Cardiac muscle cell (in vitro differentiated cells and primary cell): Measurements from ENCODE around the gene SND1. TPM values are rescaled to one million over a fixed set of nuclear protein-coding genes. Genes with fewer than 3 reads are reported as not detected.
A peak's percentile ranks its signal among the peaks of the same experiment; 100 is the strongest.

ENCODE experiments used
- DNase-seq, 2 donors: peaks; one replicate each; pipeline versions ENCODE4 v3.0.0 to v3.0.0-alpha.2; 2010 to 2017; ENCODE audit warnings: low read depth in 1 of 2, low spot score in 1 of 2
- H3K27ac ChIP-seq: fragments of 200-600 bp; sonication (generic); 2 replicates; pipeline ENCODE4 v1.5.1; 2016
- H3K27me3 ChIP-seq: fragments of 200-600 bp; sonication (generic); 2 replicates; pipeline ENCODE4 v1.6.0; 2016; ENCODE audit warnings: control low read depth
- H3K36me3 ChIP-seq: fragments of 200-600 bp; sonication (generic); 2 replicates; pipeline ENCODE4 v1.5.1; 2016; ENCODE audit warnings: control low read depth
- H3K4me1 ChIP-seq: fragments of 200-600 bp; sonication (generic); 2 replicates; pipeline ENCODE4 v1.8.1; 2017; ENCODE audit warnings: low read depth, mild to moderate bottlenecking, mixed run types
- H3K4me3 ChIP-seq: fragments of 200-600 bp; sonication (generic); 2 replicates; pipeline ENCODE4 v1.5.1; 2016; ENCODE audit warnings: mild to moderate bottlenecking
- H3K9me3 ChIP-seq: fragments of 200-600 bp; sonication (generic); 2 replicates; pipeline ENCODE4 v1.5.1; 2017; ENCODE audit warnings: low read depth, mild to moderate bottlenecking, control low read depth
- polyA plus RNA-seq: library from polyadenylated mRNA; unstranded; fragments of >200 nt; fragmentation: Nextera tagmentation; extraction: Ambion mirVana; gene quantifications from 2 replicates; pipeline ENCODE4 v1.2.1, GENCODE V29; 2016
- total RNA-seq: library from RNA; depleted of rRNA; stranded (reverse); fragments of >200 nt; gene quantifications from 2 replicates; pipeline ENCODE4 v1.2.3, GENCODE V29; 2016
- TF ChIP-seq, protein P1 (sequence below): IDR thresholded peaks from 2 replicates; pipeline ENCODE4 v1.5.1; 2012; ENCODE audit warnings: low read depth, mild to moderate bottlenecking, low read length

Gene SND1
- total and polyA plus RNA-seq, 2 experiments from 2014 or later: 114 to 172 TPM

DNA sequence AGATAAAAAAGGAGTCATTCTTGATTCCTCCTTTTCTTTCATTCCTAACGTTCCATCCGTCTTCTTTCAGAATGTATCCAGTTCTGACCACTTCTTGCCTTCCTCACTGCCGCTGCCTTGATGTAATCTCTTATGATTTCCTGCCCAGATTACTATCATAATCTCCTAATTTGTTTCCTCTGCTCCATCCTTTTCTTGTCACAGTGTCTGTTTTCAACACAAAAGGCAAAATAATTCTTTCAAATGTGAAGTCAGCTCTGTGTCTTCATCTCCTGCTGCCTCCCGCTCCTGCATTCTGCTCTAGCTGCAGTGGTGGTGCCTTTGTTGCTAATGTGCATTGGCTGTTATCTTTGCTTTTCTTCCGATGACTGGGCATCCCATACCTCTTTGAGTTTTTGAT lies 150.9 kb downstream of the SND1 start:
- no peaks in the 10 kb centered on the region for H3K27me3 ChIP-seq
- no peaks in the 10 kb centered on the region for H3K9me3 ChIP-seq
- TF ChIP-seq, protein P1, sequence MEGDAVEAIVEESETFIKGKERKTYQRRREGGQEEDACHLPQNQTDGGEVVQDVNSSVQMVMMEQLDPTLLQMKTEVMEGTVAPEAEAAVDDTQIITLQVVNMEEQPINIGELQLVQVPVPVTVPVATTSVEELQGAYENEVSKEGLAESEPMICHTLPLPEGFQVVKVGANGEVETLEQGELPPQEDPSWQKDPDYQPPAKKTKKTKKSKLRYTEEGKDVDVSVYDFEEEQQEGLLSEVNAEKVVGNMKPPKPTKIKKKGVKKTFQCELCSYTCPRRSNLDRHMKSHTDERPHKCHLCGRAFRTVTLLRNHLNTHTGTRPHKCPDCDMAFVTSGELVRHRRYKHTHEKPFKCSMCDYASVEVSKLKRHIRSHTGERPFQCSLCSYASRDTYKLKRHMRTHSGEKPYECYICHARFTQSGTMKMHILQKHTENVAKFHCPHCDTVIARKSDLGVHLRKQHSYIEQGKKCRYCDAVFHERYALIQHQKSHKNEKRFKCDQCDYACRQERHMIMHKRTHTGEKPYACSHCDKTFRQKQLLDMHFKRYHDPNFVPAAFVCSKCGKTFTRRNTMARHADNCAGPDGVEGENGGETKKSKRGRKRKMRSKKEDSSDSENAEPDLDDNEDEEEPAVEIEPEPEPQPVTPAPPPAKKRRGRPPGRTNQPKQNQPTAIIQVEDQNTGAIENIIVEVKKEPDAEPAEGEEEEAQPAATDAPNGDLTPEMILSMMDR: no peak
- no peak overlapping the region for H3K4me3 ChIP-seq
- no peaks in the 10 kb centered on the region for H3K36me3 ChIP-seq
- no peak for DNase-seq
- peaks cover 46% of the 10 kb centered on the region for H3K4me1 ChIP-seq
- H3K27ac ChIP-seq: no peak overlapping the region

DNA sequence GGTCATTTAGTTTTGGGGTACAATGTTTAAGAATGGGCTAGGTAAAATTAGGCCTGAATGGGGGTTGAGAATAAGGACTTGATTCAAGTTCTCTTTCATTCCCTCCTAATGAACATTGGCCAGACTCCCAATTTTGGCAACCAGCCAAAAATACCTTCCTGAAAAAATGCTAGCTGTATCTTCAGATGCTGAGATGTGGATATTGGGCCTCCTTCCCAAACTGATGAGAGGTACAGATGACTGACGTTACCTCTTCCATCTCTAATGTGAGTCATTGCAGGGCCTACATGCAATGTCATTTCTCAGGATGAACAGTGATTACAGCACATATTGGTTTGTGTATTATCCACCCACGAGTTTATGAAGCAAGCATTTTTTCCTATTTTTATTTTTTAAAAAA lies 151.6 kb downstream of the SND1 start:
- no peaks in the 10 kb centered on the region for H3K27me3 ChIP-seq
- no peak overlapping the region for H3K27ac ChIP-seq
- TF ChIP-seq, protein P1: no peak
- no peaks in the 10 kb centered on the region for H3K9me3 ChIP-seq
- peak in 1 of 2 donors; percentile 17 for DNase-seq
- H3K4me1 ChIP-seq: peaks cover 41% of the 10 kb centered on the region
- H3K36me3 ChIP-seq: no peaks in the 10 kb centered on the region
- H3K4me3 ChIP-seq: no peak overlapping the region

DNA sequence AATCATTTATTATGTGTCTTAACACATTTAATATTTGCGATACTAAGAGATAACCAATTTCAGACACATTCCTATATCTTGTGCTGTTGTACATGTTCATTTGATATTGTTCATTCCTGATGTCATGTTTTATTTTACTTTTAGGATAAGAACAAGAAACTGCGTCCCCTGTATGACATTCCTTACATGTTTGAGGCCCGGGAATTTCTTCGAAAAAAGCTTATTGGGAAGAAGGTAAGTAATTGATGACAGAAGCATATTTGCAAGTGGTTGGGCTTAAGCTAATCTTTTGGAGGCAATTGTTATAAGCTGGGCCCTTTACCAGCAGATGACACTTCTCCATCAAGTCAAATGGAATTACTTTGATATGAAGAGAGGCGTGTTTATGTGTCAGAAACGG lies 155.3 kb downstream of the SND1 start:
- DNase-seq: no peak
- Histone ChIP-seq H3K27me3 (no peaks in the 10 kb centered on the region), H3K4me3 (no peak overlapping the region), H3K9me3 (no peaks in the 10 kb centered on the region), H3K27ac (no peak overlapping the region), H3K4me1 (peaks cover 39% of the 10 kb centered on the region), H3K36me3 (no peaks in the 10 kb centered on the region)
- TF ChIP-seq, protein P1: no peak

DNA sequence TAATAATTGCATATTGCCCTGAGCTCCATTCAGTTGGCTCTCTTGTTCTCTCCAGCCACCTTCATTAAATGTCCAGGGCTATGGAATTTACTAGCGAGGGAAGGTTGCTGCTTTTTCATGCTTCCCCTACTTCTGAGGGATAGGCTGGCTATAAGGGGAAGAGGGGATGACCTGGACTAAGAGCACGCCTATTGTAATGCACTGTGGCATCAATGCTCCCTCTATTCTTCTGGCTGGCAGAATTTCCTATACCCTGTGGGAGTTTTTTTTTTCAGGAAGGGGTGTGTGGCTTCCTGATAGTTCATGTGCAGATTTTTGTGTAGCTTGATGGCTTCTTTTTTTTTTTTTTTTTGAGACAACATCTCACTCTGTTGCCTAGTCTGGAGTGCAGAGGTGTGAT lies 155.8 kb downstream of the SND1 start:
- Histone ChIP-seq H3K4me1 (peaks cover 43% of the 10 kb centered on the region), H3K4me3 (no peak overlapping the region), H3K9me3 (no peaks in the 10 kb centered on the region), H3K27ac (no peak overlapping the region), H3K27me3 (no peaks in the 10 kb centered on the region), H3K36me3 (no peaks in the 10 kb centered on the region)
- DNase-seq: no peak
- TF ChIP-seq, protein P1: no peak

DNA sequence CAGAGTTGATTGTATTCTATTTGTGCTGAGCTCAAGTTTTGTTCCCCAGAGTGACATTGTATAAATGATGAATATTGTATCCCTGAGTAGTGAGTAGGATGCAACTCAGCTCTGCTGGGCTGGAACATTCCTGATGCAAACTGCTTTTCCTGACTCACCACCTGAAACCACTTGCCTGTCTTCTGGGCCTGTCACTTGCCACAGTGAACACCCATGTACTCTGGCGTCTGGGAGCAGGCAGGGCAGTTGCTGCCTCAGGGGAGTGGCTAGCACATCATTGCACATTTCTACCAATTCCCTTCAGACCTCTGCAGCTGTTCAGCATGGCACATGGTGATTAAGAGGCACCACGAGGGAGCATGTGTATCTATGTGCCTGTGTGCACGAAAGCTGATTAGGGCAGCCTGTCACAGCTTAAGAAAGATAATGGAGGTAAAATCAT lies 157.3 kb downstream of the SND1 start:
- TF ChIP-seq, protein P1: no peak
- Histone ChIP-seq H3K27ac (no peak overlapping the region), H3K4me3 (no peak overlapping the region), H3K4me1 (peaks cover 36% of the 10 kb centered on the region), H3K9me3 (no peaks in the 10 kb centered on the region), H3K36me3 (no peaks in the 10 kb centered on the region), H3K27me3 (no peaks in the 10 kb centered on the region)
- peak; percentile 24 to 35 for DNase-seq

DNA sequence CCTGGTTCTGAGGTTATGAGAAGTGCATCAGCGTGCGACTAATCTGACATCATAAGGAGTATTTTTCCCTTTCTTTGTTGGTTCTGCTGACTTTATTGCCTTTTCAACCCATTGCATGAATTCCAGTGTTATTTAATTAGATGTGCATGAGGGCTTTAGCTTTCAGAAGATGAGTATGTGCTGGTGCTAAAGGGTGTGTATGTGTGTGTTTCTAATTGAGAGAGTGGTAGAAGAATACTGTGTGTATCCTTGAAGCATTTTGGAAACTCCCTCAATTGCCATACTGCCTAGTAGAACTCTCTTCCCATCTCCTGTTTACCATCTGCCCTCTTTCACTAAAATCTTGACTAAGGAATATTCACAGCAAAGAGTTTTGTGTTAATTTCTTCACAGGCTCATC lies 158.1 kb downstream of the SND1 start:
- H3K4me3 ChIP-seq: no peak overlapping the region
- DNase-seq: no peak
- no peaks in the 10 kb centered on the region for H3K36me3 ChIP-seq
- H3K4me1 ChIP-seq: peaks cover 36% of the 10 kb centered on the region
- H3K27me3 ChIP-seq: no peaks in the 10 kb centered on the region
- no peak overlapping the region for H3K27ac ChIP-seq
- TF ChIP-seq, protein P1: no peak
- no peaks in the 10 kb centered on the region for H3K9me3 ChIP-seq
